GM15510 (cell line): ENCODE results near the gene RSAD2.

ENCODE experiments used
- POLR2A ChIP-seq: IDR thresholded peaks from 3 replicates; pipeline ENCODE4 v1.6.1; 2011; ENCODE audit warnings: borderline replicate concordance; ENCODE audit not compliant: insufficient read length; ENCODE audit errors: extremely low read depth

The RSAD2 gene

GRCh38 chr2:6924924-6925409, 47.4 kb downstream of the RSAD2 start:
- no peak for TF ChIP-seq POLR2A

- no peak for TF ChIP-seq POLR2A
Observed at GRCh38 chr2:6926071-6926732, 48.6 kb downstream of the RSAD2 start.

DNA sequence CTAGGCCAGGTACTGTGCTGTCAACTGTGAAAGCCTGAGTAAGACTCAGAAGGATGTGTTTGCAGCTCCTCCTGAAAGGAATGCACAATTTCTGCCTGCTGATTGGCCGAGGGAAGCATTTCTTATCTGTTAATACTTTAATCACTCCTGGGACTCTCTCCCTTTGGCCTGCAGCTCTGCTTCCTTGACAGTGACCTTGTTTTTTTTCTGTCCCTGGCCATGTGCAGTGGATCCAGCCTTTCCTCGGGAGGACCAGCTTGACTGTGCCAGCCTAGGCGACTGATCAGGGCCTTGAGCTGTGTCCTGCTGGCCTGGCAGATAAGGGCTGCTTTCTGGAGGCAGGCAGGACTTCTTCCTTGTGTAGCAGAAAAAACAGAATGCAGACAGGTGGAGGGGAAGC, 49.6 kb downstream of the RSAD2 start:
- no peak for TF ChIP-seq POLR2A

- TF ChIP-seq POLR2A, result no peak
Observed at GRCh38 chr2:6927753-6928152, 50.2 kb downstream of the RSAD2 start.

DNA sequence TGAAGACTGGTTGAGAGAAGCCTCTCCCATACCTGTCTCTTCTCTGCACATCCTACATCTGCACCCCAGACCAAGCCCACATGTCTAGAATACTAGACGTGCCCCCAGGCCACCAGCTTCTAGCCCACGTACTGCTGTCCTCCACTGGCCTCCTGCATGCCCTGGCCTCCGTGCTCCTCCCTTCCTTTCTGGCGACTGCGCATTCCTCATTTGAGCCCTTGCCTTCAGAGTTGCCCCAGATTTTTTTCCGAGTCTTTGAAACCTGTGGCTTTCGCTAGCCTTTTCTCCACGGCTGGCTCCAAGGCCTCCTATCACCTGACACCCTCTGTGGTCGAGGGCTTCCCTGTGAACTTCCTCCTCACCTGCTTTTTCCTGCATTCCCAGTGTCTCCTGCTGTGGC, 50.9 kb downstream of the RSAD2 start:
- no peak for TF ChIP-seq POLR2A

- no peak for TF ChIP-seq POLR2A
Observed at GRCh38 chr2:6929196-6929819, 51.7 kb downstream of the RSAD2 start.

GRCh38 chr2:6930923-6931647, 53.5 kb downstream of the RSAD2 start:
- no peak for TF ChIP-seq POLR2A

GRCh38 chr2:6931753-6932152, 54.2 kb downstream of the RSAD2 start:
- no peak for TF ChIP-seq POLR2A

- no peak for TF ChIP-seq POLR2A
Observed at GRCh38 chr2:6932206-6932605, 54.6 kb downstream of the RSAD2 start.

- TF ChIP-seq POLR2A, result no peak
Observed at GRCh38 chr2:6932828-6933227, 55.3 kb downstream of the RSAD2 start.

DNA sequence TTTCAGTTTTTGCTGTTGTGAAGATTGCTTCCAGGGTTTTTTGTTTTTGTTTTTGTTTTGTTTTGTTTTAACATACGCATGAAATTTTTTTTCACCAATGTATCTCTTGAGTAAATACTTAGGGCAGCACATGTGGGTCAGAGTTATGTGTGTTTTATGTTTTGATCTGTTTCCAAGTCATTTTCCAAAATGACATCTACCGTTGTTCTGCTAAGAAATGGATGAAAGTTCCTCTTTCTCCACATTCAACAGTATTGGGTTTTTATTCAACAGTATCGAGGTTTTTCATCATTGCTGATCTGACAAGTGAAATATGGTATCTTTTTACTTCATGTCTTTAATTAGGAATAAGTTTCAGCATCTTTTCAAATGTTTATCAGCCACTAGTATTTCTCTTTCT, 56.3 kb downstream of the RSAD2 start:
- TF ChIP-seq POLR2A, result no peak

- TF ChIP-seq POLR2A, result no peak
Observed at GRCh38 chr2:6934345-6934744, 56.8 kb downstream of the RSAD2 start.

GRCh38 chr2:6934758-6935651, 57.4 kb downstream of the RSAD2 start:
- TF ChIP-seq POLR2A, result no peak

DNA sequence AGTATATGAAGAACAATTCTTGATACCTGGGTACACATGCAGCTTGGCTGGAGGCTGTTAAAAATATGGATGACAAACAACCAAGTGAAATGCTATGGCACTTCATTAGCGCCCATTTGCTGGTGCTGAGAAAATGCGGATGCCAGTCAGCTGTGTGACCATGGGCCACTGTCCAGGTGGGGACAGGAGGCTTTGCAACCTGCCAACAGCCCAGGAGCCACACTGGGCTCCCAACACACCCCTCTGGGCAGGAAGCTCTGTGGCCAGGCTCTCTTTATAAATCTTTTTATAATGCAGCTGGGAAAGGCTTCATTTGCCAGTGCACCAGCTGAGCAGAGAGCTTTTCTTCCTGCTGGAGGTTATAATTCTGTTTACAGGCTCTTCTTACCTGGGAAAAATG, 59.6 kb downstream of the RSAD2 start:
- no peak for TF ChIP-seq POLR2A

DNA sequence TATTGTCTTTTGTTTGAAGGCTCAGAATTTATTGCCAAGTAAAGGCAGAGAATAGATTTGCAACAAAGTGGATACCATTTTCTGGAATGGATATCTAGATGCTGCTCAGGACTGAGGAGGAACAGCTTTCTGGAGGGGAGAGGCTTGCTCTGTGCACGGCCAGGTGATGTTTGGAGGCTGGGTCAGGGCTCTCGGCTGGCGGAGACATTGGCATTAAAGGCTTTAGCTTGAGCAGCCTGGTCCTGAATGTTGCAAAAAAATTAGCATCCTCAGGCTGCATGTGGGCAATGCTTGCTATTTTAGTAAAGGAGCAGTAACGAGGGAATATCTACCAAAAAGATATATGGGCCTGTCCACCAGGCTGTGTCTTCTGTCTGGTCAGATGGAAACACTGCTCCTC, 60.0 kb downstream of the RSAD2 start:
- TF ChIP-seq POLR2A, result no peak
